HG03520 (cell line): ENCODE measurements around the gene ADAMTSL3.

ENCODE experiments used
- ATAC-seq: cut with Tn5 transposase; IDR thresholded peaks from one replicate; pipeline ENCODE4 v1.9.1; 2021; ENCODE audit warnings: mild to moderate bottlenecking, moderate library complexity; ENCODE audit not compliant: unreplicated experiment

ADAMTSL3 gene

DNA sequence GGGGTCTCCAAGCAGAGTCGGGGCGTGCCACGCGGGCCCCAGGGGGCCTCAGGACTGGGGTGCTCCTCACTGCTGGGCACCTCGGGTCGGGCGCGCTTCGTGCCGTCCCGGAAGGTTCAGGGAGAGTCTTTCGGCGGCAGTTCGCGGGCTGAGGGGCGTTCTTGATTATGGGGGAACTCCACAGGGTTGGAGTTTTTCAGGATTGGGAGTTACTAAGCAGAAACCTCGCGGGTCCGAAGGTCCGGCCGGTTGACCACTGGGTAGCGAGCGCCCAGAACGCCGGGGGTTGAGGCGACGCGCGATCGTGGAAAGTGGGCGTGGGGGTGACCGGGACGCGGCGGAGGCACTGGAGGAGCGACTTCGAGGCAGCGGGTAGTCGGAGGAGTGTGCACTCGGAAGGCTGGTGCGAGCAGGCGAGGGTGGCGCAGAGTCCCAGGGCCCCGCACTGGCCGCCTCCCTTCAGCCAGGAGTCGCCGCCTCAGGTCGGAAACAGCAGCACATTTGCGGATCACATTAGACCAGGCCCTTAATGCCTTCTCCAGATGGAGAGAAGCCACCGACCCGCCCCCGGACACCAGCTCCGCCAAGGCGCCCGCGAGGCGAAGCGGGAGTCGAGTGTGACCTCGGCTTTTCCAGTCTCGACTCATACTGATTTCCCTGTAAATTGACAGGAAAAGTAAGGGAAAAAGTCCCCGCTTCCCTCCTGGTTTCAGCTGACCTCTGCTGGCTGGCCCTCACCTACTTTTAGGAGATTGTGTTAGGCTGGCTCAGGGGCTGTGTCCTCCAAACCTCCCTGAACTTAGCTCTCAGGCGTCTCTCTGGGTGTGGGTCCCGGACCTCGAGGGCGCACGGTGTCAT, 685 bp downstream of the ADAMTSL3 start:
- ATAC-seq = no peak

DNA sequence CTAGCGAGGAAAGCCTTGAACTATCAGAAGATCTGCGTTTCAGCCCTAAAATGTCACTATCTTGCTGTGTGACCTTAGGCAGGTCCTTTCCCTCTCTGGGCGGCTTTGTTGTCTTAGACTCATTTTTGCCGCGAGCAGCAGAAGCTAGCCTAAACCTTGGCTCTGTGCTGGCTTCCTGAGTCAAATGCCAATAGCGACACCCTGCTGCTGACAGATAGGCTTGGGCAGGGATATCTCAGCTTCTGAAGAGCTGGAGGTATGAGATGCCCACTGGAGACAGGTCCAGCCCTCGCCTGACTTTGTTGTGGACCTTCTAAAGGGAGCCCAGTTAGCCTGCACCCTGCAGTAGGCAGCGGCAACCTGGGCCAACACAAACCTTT, 1.3 kb downstream of the ADAMTSL3 start:
- ATAC-seq = no peak

DNA sequence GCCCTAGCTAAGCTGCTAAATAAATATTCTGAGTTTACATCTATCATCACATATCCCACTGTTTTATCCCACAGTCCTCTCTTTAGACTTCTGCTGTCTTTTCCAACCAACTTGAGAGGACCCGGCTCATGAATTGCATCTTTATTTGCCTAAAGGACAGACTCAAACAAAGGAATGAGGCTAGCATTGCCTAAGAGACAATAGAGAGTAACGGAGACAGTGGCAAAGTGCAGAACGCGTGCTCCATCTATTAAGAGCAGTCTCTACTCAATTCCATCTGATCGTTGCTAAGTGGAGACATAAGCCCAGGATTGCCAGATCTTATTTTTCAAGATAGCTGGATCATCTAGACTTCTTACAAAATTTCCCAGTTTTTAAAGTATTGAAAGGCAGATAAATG, 2.3 kb downstream of the ADAMTSL3 start:
- ATAC-seq = no peak

DNA sequence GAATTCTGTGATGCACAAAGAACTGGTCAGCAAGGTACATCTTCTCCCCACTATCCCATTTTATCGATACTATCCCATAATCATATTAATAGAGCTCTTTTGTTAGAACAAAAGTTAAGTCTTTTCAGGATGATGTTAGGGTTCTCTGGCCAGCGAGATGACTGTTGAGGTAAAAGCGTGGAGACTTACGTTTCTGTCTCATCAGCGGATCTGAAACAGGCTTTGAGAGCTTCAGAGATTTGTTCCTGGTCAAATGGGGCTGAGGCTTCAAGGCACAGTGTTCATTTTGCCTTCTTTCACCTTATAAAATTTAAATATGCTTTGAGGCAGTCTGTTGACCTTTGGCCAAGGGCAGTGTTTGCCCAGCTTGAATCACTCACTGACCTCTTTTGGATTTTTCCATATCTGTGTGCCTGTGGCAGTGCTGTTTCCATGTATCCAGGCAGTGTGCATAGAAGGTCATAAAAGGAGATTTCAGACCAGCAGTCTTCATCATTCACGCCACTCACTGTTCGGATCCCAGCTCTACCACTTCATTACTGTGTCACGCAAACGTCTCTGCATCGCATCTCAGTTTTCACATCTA, 3.1 kb downstream of the ADAMTSL3 start:
- ATAC-seq = no peak

DNA sequence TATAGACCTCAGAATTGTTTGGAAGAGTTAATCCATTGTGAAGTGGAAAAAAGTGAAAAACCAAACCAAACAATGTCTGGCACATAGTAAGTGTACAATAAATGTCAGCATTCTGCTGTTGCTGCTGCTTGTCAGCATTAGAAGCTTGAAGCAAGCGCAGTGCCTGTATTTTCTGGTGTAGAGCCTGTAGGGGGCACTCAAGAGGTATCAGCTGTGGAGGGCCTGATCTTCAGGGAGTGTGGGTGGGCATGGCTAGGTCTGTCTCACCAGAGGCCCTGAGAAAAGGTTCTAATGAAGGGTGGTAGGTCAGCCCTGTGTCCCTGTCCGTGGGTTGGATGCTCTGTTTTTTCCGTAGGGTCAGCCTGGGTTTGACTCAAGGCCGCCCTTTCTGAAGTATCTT, 3.6 kb downstream of the ADAMTSL3 start:
- ATAC-seq = no peak

DNA sequence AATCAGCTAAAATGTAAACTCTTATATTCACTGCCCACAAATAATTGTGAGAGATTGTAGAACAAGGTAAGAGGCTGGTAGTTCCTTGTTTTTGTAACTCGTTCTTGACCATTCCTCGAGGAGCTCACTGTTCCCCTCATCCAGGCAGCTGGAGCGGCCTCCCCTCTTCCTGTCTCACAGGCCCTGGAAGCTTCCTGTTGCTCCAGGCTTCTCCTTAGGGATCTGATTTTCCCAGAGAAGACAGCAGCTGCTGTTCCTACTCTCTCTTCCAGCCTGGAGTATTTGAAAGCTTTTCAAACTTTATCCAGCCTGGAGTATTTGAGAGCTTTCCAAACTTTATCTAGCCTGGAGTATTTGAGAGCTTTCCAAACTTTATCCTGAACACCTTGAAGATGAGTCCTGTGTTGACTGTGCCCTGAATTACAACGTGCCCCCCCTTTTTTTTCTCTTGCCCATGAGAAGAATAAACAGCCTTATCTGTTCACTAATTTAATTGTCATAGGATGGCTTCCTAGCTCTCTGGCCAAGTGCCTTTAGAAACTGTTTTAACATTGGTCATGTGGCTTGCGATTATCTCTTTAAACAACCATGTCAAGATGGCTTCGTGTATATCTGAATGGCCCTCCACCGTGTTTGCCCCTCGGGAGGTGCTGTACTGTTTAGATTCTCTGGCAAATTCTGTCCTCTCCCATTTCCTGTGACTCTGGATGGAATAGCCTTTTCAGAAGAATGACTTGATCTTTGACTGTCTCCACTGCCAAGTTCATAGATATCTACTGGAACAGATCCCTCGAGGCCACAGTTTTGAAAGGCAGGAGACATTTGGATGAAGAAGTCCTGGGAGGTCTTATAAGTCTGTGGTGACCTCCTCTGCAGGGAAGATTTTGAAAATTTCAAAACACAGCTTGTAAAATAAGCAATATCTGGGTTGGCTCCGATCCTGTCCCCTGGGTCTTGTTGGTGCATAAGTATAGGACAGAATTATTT, 4.8 kb downstream of the ADAMTSL3 start:
- no peak for ATAC-seq

DNA sequence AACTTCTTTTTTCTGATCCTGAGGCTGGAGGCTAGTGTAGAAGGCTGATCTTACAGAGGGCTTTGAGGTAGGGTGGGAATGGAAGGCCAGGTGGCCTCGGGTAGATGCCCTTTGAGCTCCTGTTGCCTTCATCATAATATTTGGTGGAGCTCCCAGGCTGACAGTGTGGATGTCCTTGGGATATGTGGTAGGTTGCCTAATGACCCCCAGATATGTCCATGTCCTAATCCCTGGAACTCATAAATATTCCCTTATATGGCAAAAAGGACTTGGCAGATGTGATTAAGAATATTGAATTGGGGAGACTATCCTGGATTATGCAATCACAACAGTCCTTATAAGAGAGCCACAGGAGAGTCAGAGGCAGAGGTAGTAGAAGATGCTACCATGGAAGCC, 5.5 kb downstream of the ADAMTSL3 start:
- no peak for ATAC-seq

DNA sequence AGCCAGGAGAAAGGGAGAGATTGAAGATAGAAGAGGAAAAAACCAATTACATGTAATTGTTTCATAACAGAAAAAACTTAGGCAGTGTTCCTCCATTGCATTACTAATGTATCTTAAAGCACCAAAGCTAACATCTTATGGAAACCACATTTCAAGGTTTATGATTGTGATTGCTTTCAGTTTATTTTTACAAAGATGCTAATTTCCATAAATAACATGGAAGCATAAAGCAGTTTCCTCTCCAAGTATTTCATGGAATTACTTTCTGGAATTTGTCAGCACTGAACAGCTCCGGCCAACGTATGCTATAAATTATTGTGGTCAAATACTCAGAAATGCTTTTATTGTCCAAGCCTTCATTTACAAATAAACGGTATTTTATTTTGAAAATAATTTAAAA, 11.6 kb downstream of the ADAMTSL3 start:
- ATAC-seq = no peak

DNA sequence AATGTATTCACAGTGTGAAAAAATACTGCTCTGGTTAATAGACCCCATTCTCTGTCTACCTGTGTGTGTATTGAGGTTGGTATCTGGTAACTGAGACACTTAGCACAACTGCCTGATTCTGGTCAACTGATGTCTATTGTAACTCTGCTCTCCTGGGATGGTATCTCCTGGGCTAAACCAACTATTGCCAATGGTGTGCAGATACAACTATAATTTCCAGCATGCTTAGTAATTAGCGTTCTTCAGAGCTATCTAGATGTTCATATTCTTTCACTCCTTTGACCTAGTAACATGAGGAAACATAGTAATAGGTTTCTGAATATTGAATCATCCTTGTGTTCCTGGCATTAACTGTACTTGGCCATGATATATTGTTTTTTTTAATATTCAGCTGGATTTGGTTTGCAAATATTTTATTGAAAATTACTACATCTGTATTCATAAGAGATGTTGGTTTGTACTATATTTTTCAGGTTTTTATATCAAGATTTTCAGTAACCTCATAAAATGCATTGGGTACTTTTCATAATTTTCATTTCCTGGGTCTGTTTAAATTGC, 16.8 kb downstream of the ADAMTSL3 start:
- no peak for ATAC-seq

DNA sequence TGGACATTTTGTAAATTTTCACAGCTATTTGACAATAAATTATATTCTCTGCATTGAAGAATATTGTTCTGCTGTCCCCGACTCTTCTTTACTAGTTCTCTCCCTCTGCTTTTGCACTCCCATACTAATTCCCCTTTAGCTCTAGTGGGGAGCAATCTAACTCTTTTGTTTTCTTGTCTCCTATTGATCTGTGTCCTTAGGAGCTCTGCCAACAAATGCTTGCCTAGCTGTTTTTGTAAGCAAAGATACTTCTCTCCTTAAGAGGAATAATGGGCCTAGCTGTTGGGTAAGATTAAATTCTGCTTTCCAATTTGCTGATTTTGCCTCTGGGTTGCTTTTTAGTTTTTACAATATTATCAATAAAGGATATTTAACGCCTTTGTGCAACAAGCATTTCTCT, 17.7 kb downstream of the ADAMTSL3 start:
- ATAC-seq = no peak

DNA sequence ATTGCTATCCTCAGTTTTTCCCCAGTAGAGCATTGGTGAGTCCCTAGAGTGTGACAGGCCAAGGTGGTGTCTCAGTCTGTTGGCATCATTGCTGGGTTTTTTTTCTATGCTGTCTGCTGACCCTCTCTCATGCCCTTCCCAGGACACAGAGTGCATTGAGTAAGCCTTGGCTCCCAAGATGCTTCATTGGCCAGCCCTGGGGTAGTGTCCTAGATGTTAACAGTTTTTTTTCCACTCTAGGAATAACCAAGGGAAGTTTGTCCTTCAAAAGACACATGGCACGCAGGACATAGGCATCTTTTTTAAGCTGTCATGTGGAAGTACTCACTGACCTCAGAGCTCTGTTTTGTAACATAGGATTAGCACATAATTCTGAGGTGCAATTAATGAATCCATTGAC, 19.5 kb downstream of the ADAMTSL3 start:
- no peak for ATAC-seq

DNA sequence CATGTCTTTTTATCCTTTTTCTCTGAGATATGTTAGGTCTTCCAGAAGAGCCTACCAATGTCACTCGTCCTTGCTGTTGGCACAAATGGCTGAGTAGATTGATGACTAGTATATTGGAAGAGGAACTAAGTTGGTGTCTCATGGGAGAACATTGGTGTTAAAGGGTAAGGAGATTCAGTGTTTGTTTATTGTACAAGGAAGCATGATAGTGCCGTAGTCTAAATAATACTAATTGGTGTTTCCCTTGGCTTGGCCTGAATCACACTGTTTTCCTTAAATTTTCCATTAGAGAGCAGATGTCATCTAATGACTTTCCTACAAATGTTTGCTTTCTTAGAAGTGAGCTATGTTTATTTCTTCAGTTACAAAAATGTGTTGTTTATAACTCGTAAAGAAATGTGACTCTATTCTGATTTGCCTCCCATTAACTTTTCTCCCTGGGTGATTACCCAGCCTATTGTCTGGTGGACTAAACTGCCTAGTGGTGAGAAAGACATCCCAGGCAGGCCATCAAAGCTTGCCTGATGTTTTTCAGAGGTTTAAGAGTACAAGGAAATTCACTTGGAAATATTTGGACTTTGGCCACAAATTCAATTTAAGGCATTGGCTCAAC, 28.7 kb downstream of the ADAMTSL3 start:
- ATAC-seq = no peak

DNA sequence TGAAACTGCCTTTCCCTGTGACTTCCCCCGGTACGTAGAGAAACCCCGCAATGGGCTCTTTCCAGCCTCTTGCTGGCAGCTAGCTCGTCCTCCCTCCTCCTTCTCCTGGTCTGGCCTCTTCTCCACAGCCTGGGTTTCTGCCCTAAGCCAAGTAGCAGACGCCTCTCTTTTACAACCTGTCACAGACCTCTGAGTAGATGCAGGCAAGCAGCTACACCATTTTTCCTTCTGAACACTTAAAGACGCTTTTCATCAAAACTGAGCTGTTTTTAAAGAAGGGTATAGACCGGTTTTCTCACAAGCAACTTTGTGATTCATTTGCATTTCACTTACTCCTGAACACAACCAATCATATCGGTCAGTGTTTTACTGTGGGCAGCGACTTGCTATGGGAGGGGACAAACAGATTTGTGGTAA, 32.0 kb downstream of the ADAMTSL3 start:
- no peak for ATAC-seq

DNA sequence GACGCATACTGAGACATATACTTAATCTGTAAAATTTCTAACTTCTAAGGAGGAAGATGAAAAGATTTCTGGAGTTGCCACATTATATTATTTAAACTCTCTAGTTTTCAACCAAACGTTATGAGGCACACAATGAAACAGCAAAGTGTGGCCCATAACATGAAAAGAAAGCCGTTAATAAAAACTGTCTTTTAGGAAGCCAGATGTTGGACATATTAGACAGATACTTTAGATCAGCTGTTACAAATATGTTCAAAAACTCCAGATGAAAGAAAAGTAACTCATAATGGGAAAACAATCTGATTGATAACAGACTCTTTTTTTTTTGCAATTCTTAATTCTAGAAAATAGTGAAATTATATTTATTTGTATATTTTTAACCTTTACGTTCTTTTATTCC, 34.3 kb downstream of the ADAMTSL3 start:
- ATAC-seq = no peak

DNA sequence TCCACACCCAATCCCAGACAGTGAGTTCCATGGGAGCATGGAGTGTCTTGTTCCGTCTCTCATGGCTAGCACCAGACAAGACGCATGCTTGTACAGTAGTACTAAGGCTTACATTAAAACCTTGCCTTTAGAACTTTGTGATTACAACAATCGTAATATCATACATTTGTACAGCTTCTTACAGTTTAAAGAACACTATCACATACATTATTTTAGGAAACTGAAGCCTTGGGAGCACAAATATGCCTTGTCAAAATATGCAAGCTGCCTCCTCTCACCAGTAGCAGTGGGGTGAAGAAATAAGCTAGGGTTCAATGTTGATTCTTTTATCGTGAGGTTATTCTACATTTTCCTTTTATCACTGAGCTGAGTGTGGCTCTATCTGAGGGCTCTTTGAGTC, 36.8 kb downstream of the ADAMTSL3 start:
- no peak for ATAC-seq

DNA sequence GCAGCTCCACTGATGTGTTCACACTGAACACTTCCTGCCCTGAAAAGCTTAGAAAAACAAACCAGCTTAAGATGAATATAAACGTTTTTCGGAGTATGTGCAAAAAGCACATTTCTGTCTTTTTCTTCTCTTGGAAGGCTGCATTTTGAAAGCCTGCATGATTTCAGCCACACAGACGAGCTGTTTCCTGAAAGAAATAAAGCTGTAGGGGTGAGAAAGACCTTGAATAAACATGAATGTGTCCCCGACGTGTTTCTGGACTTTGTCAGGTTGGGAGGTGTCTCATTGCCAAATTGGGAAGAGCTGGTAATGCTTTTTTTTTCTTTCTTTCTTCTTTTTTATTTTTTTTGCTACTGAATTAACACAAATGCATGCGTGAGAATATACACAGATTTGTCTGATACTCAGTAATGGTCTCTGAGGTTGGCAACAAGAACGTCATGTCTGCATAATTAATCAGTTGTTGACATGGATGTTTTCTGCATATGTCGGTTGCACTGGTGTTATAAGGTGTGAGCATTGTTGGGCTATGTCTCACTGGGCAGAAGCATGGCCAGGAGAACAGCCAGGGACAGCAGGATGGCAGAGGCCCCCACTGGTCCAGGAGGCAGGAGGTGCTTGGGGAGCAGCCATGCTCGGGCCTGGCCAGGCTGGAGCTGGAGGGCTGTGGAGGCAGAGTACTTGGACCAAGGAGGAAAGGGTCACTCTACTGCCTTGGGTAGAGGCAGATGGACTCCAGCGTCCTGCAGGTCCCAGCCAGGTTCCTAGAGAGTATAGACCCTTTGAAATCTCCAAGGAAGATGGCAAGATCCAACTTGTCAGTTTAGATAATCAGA, 39.0 kb downstream of the ADAMTSL3 start:
- ATAC-seq = no peak

DNA sequence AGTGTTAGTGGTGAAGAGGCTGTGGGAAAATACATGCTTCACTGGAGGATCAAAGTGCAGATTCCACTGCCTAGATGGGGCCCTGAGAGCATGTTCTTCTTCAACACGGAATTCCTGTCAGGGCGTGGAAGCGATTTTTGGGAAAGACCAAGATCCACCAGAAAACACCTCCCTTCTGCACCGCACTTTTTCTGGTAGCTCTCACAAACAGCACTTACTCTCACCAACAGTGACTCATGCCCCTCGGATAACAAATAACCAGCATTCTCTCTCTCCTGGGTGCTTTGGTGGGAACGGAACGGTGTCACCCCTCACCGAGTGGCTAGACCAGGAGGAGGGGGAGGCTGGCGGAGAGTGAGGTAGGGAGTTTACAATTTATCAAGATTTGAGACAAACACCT, 40.1 kb downstream of the ADAMTSL3 start:
- ATAC-seq = no peak

DNA sequence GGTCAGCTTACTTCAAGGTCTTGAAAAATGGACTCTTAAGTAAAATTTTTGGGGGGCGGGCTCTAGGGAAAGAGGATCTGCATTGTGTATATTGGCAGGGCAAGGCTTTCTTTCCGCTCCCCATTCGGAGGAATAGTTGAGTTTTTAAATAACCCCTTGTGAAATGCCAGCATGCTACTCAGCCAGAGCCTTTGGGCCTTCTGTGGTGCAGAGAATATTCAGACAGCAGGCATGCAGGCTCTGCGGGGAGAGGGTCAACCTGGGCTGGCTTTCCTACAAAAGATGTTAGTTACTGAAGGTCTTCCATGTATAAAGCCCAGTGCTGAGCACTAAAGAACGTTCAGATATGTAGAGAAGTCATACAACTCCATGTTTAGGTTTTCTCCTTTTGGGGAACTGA, 40.6 kb downstream of the ADAMTSL3 start:
- no peak for ATAC-seq

DNA sequence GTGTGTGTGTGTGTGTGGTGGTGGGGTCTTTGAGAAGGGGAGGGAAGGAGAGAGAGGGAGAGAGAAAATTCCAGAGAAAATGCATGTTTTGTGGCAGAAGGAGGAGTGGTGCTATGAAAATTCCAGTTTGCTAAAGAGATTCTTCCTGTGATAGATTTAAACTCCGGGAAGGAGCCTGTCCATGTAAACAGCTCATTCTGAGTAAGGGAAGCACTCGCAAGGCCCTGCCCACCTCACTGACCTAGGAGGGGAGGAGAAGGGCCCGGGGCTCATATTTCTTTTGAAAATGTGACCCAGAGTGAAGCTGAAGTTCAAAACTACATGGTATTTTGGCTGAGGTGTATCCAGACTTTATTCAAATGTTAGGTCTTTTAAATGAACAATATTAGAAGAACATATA, 41.3 kb downstream of the ADAMTSL3 start:
- no peak for ATAC-seq

DNA sequence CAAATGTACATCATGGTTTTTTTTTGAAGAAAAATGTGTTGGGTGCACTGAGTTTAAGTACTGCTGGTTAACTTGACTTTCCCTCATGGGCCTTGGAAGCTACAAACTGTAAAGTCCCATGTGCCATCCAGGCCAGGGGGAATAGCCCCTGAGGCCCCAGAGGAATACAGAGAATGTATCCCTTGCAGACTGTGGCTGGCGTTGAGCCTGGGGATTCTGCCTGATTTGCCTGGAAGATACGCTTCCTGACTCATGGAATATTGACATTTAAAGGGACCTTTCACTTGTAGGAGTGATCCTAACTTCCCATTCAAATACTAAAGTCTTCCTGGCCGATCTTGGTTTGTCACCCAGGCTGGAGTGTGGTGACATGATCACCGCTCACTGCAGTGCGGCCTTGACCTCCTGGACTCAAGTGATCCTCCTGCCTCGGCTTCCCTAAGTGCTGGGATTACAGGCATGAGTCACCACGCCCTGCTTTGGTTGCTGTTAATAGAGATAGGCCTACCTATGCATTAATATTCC, 42.0 kb downstream of the ADAMTSL3 start:
- ATAC-seq = no peak
